Right lobe of liver (tissue), 4 donors: ENCODE measurements around the gene NEB.

Experiments used
- POLR2A ChIP-seq: fragments of 450-650 bp; IDR thresholded peaks from one replicate; pipeline ENCODE4 v1.6.1; 2017; ENCODE audit warnings: antibody characterized with exemption, mild to moderate bottlenecking
- TF ChIP-seq, protein P1 (sequence below), 4 donors: fragments of 200-600 bp in 3 of 4; fragments of 450-650 bp in 1 of 4; IDR thresholded peaks; one replicate each; pipeline versions ENCODE4 v1.5.1 to v1.8.0; 2016 to 2022; ENCODE audit warnings: antibody characterized with exemption in 4 of 4, mild to moderate bottlenecking in 2 of 4
- donor health status: DM: no; HTN: no; CAD: no.
- donor health status: DM: no; HTN: no; CAD: no.
- donor health status: DM: no; HTN: yes; CAD: no.

- TF ChIP-seq, protein P1, sequence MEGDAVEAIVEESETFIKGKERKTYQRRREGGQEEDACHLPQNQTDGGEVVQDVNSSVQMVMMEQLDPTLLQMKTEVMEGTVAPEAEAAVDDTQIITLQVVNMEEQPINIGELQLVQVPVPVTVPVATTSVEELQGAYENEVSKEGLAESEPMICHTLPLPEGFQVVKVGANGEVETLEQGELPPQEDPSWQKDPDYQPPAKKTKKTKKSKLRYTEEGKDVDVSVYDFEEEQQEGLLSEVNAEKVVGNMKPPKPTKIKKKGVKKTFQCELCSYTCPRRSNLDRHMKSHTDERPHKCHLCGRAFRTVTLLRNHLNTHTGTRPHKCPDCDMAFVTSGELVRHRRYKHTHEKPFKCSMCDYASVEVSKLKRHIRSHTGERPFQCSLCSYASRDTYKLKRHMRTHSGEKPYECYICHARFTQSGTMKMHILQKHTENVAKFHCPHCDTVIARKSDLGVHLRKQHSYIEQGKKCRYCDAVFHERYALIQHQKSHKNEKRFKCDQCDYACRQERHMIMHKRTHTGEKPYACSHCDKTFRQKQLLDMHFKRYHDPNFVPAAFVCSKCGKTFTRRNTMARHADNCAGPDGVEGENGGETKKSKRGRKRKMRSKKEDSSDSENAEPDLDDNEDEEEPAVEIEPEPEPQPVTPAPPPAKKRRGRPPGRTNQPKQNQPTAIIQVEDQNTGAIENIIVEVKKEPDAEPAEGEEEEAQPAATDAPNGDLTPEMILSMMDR (IDR thresholded peaks at IDR 0.05): no peak
- no peak for TF ChIP-seq POLR2A
These were observed 13.8 kb downstream of the NEB start for GRCh38 chr2:151720521-151720920.
